A549 (cell line): ENCODE data around the gene ZNF266. TPM values are rescaled to one million over a fixed set of nuclear protein-coding genes. Genes with fewer than 3 reads are reported as not detected.

Experiments
- ATAC-seq, 2 experiments: fragments of 200-7000 bp in 1 of 2; fragments of >200 bp in 1 of 2; cut with Nextera tagmentation in 1 of 2; cut with Tn5 transposase in 1 of 2; 3 replicates each; pipeline versions ENCODE4 v1.8.0 to v1.9.1; 2018 to 2020; ENCODE audit warnings: mild to moderate bottlenecking in 1 of 2, moderate library complexity in 1 of 2
- CTCF ChIA-PET: fragments of 300-600 bp; sonication (Branson Sonifier 250); formaldehyde crosslinking; extraction: SDS; loops from one replicate; lab custom pipeline; 2021; ENCODE audit warnings: antibody characterized with exemption, inconsistent platforms; lab: Yijun Ruan, JAX
- POLR2A ChIA-PET: fragments of 350-600 bp; formaldehyde crosslinking; extraction: SDS; loops from one replicate; lab custom pipeline; 2021; ENCODE audit warnings: antibody characterized with exemption, inconsistent platforms; lab: Yijun Ruan, JAX
- DNase-seq, 2 experiments: peaks; one replicate each; pipeline versions ENCODE4 v3.0.0 to v3.0.0-alpha.2; 2011 to 2016; ENCODE audit warnings: low read depth in 1 of 2, low spot score in 1 of 2
- FAIRE-seq: peaks from 2 replicates; lab custom pipeline; 2011; peaks lifted over from hg19 to GRCh38; lab: Jason Lieb, UNC
- H3K27ac ChIP-seq, 2 experiments: fragments of >200 bp; sonication (Bioruptor Twin); formaldehyde crosslinking; 3 replicates each; pipeline ENCODE4 v1.5.1; 2016 to 2017
- H3K4me1 ChIP-seq: fragments of >200 bp; sonication (Bioruptor Twin); formaldehyde crosslinking; 3 replicates; pipeline ENCODE4 v1.6.1; 2016
- H3K4me2 ChIP-seq: fragments of >200 bp; sonication (Bioruptor Twin); formaldehyde crosslinking; 3 replicates; pipeline ENCODE4 v1.6.1; 2016
- H3K4me3 ChIP-seq: fragments of >200 bp; sonication (Bioruptor Twin); formaldehyde crosslinking; 3 replicates; pipeline ENCODE4 v1.5.1; 2016
- H3K9me3 ChIP-seq: fragments of >200 bp; sonication (Bioruptor Twin); formaldehyde crosslinking; 3 replicates; pipeline ENCODE4 v1.6.1; 2016
- CBX2 ChIP-seq: fragments of 200-600 bp; sonication (generic); IDR thresholded peaks from 2 replicates; pipeline ENCODE4 v1.6.1; 2016; ENCODE audit warnings: low read depth, mild to moderate bottlenecking, borderline replicate concordance
- CBX8 ChIP-seq: fragments of 200-600 bp; sonication (generic); IDR thresholded peaks from 2 replicates; pipeline ENCODE4 v1.6.1; 2016
- CEBPB ChIP-seq, 2 experiments: fragments of >200 bp in 1 of 2; sonication (Bioruptor Twin) in 1 of 2; formaldehyde crosslinking in 1 of 2; IDR thresholded peaks; 2 replicates each; pipeline ENCODE4 v1.6.1; 2012 to 2016
- CTCF ChIP-seq: fragments of >200 bp; sonication (Bioruptor Twin); formaldehyde crosslinking; IDR thresholded peaks from 3 replicates; pipeline ENCODE4 v1.5.1; 2016
- EHF ChIP-seq: fragments of 250-450 bp; sonication (Bioruptor Pico); IDR thresholded peaks from 2 replicates; pipeline ENCODE4 v1.5.0; 2020; ENCODE audit warnings: mild to moderate bottlenecking
- EHMT2 ChIP-seq: fragments of 200-600 bp; sonication (generic); IDR thresholded peaks from 2 replicates; pipeline ENCODE4 v1.6.1; 2016; ENCODE audit warnings: antibody characterized with exemption, low read depth, mild to moderate bottlenecking, moderate library complexity
- ESRRA ChIP-seq: fragments of 150-350 bp; IDR thresholded peaks from 2 replicates; pipeline ENCODE4 v1.6.1; 2014; ENCODE audit warnings: mild to moderate bottlenecking, low read length, borderline replicate concordance
- FOSB ChIP-seq: fragments of 250-450 bp; sonication (Bioruptor Pico); IDR thresholded peaks from 2 replicates; pipeline ENCODE4 v1.5.0; 2020; ENCODE audit warnings: mild to moderate bottlenecking, moderate library complexity
- FOSL2 ChIP-seq, 2 experiments: fragments of 450-650 bp in 1 of 2; fragments of >200 bp in 1 of 2; sonication (Bioruptor Twin) in 1 of 2; formaldehyde crosslinking; IDR thresholded peaks; 2 replicates each; pipeline versions ENCODE4 v1.5.0 to v1.6.1; 2016 to 2020; ENCODE audit warnings: mild to moderate bottlenecking in 1 of 2, moderate library complexity in 1 of 2
- HES2 ChIP-seq: fragments of >200 bp; sonication (Bioruptor Twin); formaldehyde crosslinking; IDR thresholded peaks from 2 replicates; pipeline ENCODE4 v1.6.1; 2016
- HOXB13 ChIP-seq: fragments of 250-450 bp; sonication (Bioruptor Pico); IDR thresholded peaks from 2 replicates; pipeline ENCODE4 v1.5.0; 2020; ENCODE audit warnings: low read depth, mild to moderate bottlenecking, moderate library complexity
- MAX ChIP-seq: IDR thresholded peaks from 2 replicates; pipeline ENCODE4 v1.6.1; 2012
- MYC ChIP-seq: IDR thresholded peaks from 2 replicates; pipeline ENCODE4 v1.6.1; 2012; ENCODE audit warnings: mild to moderate bottlenecking, inconsistent platforms, low read length, improper control_type of control experiment, borderline replicate concordance
- PBX3 ChIP-seq: IDR thresholded peaks from 2 replicates; pipeline ENCODE4 v1.6.1; 2012
- REST ChIP-seq: fragments of 200-600 bp; sonication (generic); IDR thresholded peaks from 2 replicates; pipeline ENCODE4 v1.6.1; 2016; ENCODE audit warnings: antibody characterized with exemption, mild to moderate bottlenecking, moderate library complexity
- SMC3 ChIP-seq: fragments of >200 bp; sonication (Bioruptor Twin); formaldehyde crosslinking; IDR thresholded peaks from 3 replicates; pipeline ENCODE4 v1.6.1; 2018; ENCODE audit warnings: inconsistent platforms
- TFCP2L1 ChIP-seq: fragments of 250-450 bp; sonication (Bioruptor Pico); IDR thresholded peaks from 2 replicates; pipeline ENCODE4 v1.5.0; 2021; ENCODE audit warnings: mild to moderate bottlenecking
- ZC3H11A ChIP-seq: fragments of 450-650 bp; IDR thresholded peaks from 2 replicates; pipeline ENCODE4 v1.6.1; 2014; ENCODE audit warnings: antibody characterized with exemption, mild to moderate bottlenecking
- ZFP36 ChIP-seq: fragments of 450-650 bp; IDR thresholded peaks from 2 replicates; pipeline ENCODE4 v1.6.1; 2014; ENCODE audit warnings: borderline replicate concordance; ENCODE audit not compliant: partially characterized antibody
- ZNF302 ChIP-seq: fragments of 250-450 bp; sonication (Bioruptor Pico); IDR thresholded peaks from 2 replicates; pipeline ENCODE4 v1.9.0; 2021; ENCODE audit warnings: inconsistent platforms, mild to moderate bottlenecking, moderate library complexity
- ZSCAN20 ChIP-seq: fragments of 250-450 bp; sonication (Bioruptor Pico); IDR thresholded peaks from 2 replicates; pipeline ENCODE4 v1.8.0; 2022; ENCODE audit warnings: mild to moderate bottlenecking, moderate library complexity
- WGBS: methylation state at CpG from one replicate; pipeline ENCODE4 v1.1.6; 2017; ENCODE audit errors: missing lambda C conversion rate; 5-methylcytosine and 5-hydroxymethylcytosine counted together
- polyA plus RNA-seq, 4 experiments: library from polyadenylated mRNA; depleted of rRNA in 3 of 4; stranded (reverse); fragments of >200 nt; fragmentation: RNase III in 1 of 4; extraction: RNeasy Plus Mini Kit Qiagen cat#74134 plus additional on column Dnase treatment in 1 of 4; gene quantifications; 2 replicates in 3 of 4; 3 replicates in 1 of 4; pipeline ENCODE4 v1.2.3, GENCODE V29; 2011 to 2017

Gene ZNF266
- polyA plus RNA-seq, 2 of the 4 experiments (the other 2 are of a cell fraction) = 4.8 to 11.8 TPM

GRCh38 chr19:9431475-9431874, 3.9 kb downstream of the ZNF266 start:
- no peak for ATAC-seq
- Histone ChIP-seq H3K9me3 (peaks cover 33% of the 10 kb centered on the region), H3K4me2 (no peak overlapping the region), H3K4me1 (no peaks in the 10 kb centered on the region), H3K4me3 (no peak overlapping the region), H3K27ac (no peak overlapping the region)
- no peak for DNase-seq
- ChIA-PET POLR2A (no interaction called here), CTCF (no interaction called here)
- TF ChIP-seq FOSB (CRISPR knock-in tag) (no peak), SMC3 (no peak), CBX2 (no peak), PBX3 (no peak), ZNF302 (CRISPR knock-in tag) (no peak)
- no peak for FAIRE-seq
- WGBS = 98% methylated on average over 4 of the region's 7 CpGs

- ChIA-PET POLR2A (no interaction called here), CTCF (no interaction called here)
- FAIRE-seq (no peak), ATAC-seq (no peak), DNase-seq (no peak)
- Histone ChIP-seq H3K27ac (no peak overlapping the region), H3K4me1 (no peaks in the 10 kb centered on the region), H3K4me2 (no peak overlapping the region), H3K4me3 (no peak overlapping the region), H3K9me3 (peaks cover 26% of the 10 kb centered on the region)
- TF ChIP-seq FOSL2 (IDR thresholded peaks at IDR 0.05) = no peak
- no peak for TF ChIP-seq FOSL2 (CRISPR knock-in tag; IDR thresholded peaks at IDR 0.05)
- TF ChIP-seq CEBPB (IDR thresholded peaks at IDR 0.05) = no peak
- no peak for TF ChIP-seq TFCP2L1 (CRISPR knock-in tag)
- no peak for TF ChIP-seq ESRRA
- no peak for TF ChIP-seq ZSCAN20
- TF ChIP-seq EHF (CRISPR knock-in tag) = no peak
- TF ChIP-seq ZC3H11A = no peak
- no CpG with 5 or more reads among the region's 1 CpG for WGBS
Observed at GRCh38 chr19:9430444-9430843, 4.9 kb downstream of the ZNF266 start.

- FAIRE-seq (no peak), ATAC-seq (no peak), DNase-seq (no peak)
- ChIA-PET CTCF (no interaction called here), POLR2A (no interaction called here)
- Histone ChIP-seq H3K4me3 (no peak overlapping the region), H3K4me1 (no peaks in the 10 kb centered on the region), H3K9me3 (peaks cover 16% of the 10 kb centered on the region), H3K27ac (no peak overlapping the region), H3K4me2 (no peak overlapping the region)
- TF ChIP-seq CEBPB (IDR thresholded peaks at IDR 0.05) (no peak), HES2 (no peak), HOXB13 (no peak), REST (no peak), EHMT2 (no peak), CTCF (no peak), MYC (no peak), MAX (no peak), ZNF302 (CRISPR knock-in tag) (no peak), CBX8 (no peak), ZFP36 (no peak)
- 82% methylated on average over 5 of the region's 6 CpGs for WGBS
Observed at GRCh38 chr19:9427941-9428340, 7.4 kb downstream of the ZNF266 start.
